ENCODE data around the gene GPR142.

The GPR142 gene

DNA sequence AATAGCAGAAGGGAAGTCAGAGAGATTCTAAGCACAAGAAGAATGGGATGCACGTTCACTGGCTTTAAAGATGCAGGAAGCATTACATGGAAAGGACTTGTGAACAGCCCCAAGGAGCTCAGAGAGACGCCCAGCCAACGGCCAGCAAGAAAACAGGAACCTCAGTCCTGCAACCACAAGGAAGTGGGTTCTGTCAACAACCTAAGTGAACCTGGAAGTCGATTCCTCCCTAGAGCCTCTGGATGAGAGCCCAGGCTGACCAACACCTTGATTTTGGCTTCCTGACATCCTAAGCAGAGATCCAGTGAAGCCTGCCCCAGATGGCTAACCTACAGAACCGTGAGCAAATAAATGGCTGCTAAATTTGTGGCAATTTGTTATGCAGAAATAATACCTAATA is 24.5 kb downstream of the GPR142 start:
- H3K27me3 ChIP-seq (replicated peaks; ENCODE audit: control insufficient read depth, insufficient read depth, low read length): no peaks in the 10 kb centered on the region; the same call in 1 of the 2 replicates
- no peak for DNase-seq (ENCODE audit: extremely low read depth, insufficient read length)

GRCh38 chr17:74392848-74393247 is 25.5 kb downstream of the GPR142 start:
- no peak overlapping the region for H3K4me3 ChIP-seq (replicated peaks; ENCODE audit: low read depth, low read length)
- no peak for DNase-seq (ENCODE audit: extremely low read depth, insufficient read length)
- no peak for TF ChIP-seq CTCF (IDR thresholded peaks at IDR 0.05; ENCODE audit: insufficient read depth, low read length, poor library complexity, severe bottlenecking)
- no peaks in the 10 kb centered on the region for H3K36me3 ChIP-seq (ENCODE audit: control insufficient read depth, insufficient read depth, low read length)
- no peaks in the 10 kb centered on the region for H3K27me3 ChIP-seq (replicated peaks; ENCODE audit: control insufficient read depth, insufficient read depth, low read length)

More for the DNA sequence above, 24.5 kb downstream of the GPR142 start:
- Histone ChIP-seq H3K36me3 (ENCODE audit: control insufficient read depth, insufficient read depth, low read length) (no peaks in the 10 kb centered on the region), H3K4me3 (replicated peaks; ENCODE audit: low read depth, low read length) (no peak overlapping the region)
- TF ChIP-seq CTCF (IDR thresholded peaks at IDR 0.05; ENCODE audit: insufficient read depth, low read length, poor library complexity, severe bottlenecking): no peak

DNA sequence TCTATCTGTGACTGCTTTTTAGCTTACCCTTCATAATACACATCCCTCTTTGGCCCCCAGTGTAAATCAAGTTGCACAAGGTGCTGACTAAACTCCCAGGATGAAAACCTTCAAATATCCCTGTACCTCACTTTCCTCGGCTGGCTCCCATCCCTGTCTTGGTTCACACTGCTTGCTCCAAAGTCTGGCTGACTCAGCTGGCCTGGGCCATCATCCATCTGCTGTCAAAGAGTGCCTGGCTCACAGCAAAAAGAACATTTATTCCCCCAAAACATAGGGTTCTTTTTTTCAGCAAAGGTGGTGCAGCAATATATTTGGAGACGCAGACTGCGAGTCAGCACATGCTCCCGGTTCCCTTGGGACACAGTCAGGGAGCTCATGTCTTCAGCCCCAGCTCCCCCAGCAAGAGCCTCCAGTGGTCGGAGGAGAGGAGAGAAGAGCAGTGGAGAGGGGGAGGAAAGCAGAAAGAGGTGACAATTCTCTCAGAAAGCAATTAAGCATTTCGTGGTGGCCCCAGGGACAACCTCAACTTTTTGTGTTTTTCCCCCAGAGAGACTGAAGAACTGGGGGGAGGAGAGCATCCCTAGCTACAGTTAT is 26.1 kb downstream of the GPR142 start:
- no peak for TF ChIP-seq CTCF (IDR thresholded peaks at IDR 0.05; ENCODE audit: insufficient read depth, low read length, poor library complexity, severe bottlenecking)
- Histone ChIP-seq H3K36me3 (ENCODE audit: control insufficient read depth, insufficient read depth, low read length) (no peaks in the 10 kb centered on the region), H3K27me3 (replicated peaks; ENCODE audit: control insufficient read depth, insufficient read depth, low read length) (no peaks in the 10 kb centered on the region), H3K4me3 (replicated peaks; ENCODE audit: low read depth, low read length) (no peak overlapping the region)
- DNase-seq (ENCODE audit: extremely low read depth, insufficient read length): no peak

DNA sequence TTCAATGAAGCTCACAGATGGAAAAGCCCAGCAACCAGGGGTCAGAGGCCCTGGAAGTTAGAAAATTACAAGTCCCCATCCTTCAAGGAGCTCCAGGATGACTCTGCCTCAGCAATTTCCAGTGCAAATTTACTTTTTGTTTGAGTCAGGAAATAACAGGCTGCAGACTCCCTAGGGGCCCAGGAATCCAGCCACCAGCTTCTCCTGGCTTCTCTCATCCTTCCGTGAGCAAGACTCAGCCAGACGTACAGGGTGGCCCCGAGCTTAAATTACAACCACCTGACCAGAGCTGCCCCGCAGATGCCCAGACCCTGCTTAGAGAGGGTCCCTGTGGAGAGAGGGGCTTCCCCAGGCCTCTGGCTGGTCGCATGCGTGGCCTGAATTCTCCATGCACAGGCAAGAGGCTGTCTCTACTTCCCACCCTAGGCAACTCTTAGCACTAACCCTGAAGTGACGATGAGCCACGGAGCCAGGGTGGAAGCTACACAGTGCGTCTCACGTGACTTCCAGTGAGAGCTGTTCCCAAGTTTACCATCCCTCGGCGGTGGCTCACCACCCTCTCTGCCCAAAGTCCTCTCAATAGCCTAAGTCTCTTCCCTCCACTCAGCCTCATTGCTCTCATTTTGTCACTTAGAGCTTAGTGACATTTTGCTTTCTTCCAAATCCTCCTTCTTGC is 27.1 kb downstream of the GPR142 start:
- H3K27me3 ChIP-seq (replicated peaks; ENCODE audit: control insufficient read depth, insufficient read depth, low read length): no peaks in the 10 kb centered on the region
- no peaks in the 10 kb centered on the region for H3K36me3 ChIP-seq (ENCODE audit: control insufficient read depth, insufficient read depth, low read length)
- no peak for DNase-seq (ENCODE audit: extremely low read depth, insufficient read length)

DNA sequence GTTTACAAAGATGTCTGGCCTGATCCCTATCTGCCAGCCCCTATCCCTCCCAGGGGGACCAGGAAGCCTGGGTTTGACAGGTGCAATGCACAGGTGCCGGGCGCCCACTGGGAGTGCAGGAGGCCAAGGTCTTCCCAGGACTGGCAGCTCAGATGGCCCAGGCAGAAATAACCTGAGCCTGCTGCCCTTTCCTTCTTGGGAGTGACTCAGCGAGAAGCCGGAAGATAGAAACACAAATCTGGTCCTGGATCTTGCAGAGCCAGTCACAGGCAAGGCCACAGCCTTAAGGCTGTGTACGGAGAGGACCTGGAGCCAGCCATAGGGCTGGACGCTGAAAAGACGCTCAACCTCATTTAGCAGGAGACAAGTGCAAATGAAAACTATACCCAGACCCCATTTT is 27.7 kb downstream of the GPR142 start:
- no peaks in the 10 kb centered on the region for H3K27me3 ChIP-seq (replicated peaks; ENCODE audit: control insufficient read depth, insufficient read depth, low read length)
- no peak for TF ChIP-seq CTCF (IDR thresholded peaks at IDR 0.05; ENCODE audit: insufficient read depth, low read length, poor library complexity, severe bottlenecking)
- no peak overlapping the region for H3K4me3 ChIP-seq (replicated peaks; ENCODE audit: low read depth, low read length)
- no peak for DNase-seq (ENCODE audit: extremely low read depth, insufficient read length)
- H3K36me3 ChIP-seq (ENCODE audit: control insufficient read depth, insufficient read depth, low read length): no peaks in the 10 kb centered on the region

More for the DNA sequence above, 27.1 kb downstream of the GPR142 start:
- H3K4me3 ChIP-seq (replicated peaks; ENCODE audit: low read depth, low read length): no peak overlapping the region
- no peak for TF ChIP-seq CTCF (IDR thresholded peaks at IDR 0.05; ENCODE audit: insufficient read depth, low read length, poor library complexity, severe bottlenecking)

All from GM06990 (cell line).